Calu3 (cell line): ENCODE data around the gene CLCA1. TPM values are rescaled to one million over a fixed set of nuclear protein-coding genes. Genes with fewer than 3 reads are reported as not detected.

Experiments
- BruUV-seq: library from RNA; stranded (reverse); fragments of 400-500 nt; replicated peaks from 2 replicates; lab custom pipeline; 2021; lab: Mats Ljungman, UMichigan
- CTCF ChIA-PET: fragments of 300-600 bp; sonication (Branson Sonifier 250); formaldehyde crosslinking; loops from one replicate; lab custom pipeline; 2022; ENCODE audit warnings: antibody characterized with exemption; lab: Charles Lee
- DNase-seq: peaks from one replicate; pipeline ENCODE4 v3.0.0; 2022
- H3K27ac Mint-ChIP-seq: one replicate; pipeline ENCODE4 v1.8.0; 2022; ENCODE audit warnings: mixed read lengths; ENCODE audit not compliant: unreplicated experiment
- H3K27me3 Mint-ChIP-seq: one replicate; pipeline ENCODE4 v1.8.0; 2022; ENCODE audit warnings: mixed read lengths; ENCODE audit not compliant: unreplicated experiment
- H3K36me3 Mint-ChIP-seq: one replicate; pipeline ENCODE4 v1.8.0; 2022; ENCODE audit warnings: mild to moderate bottlenecking, moderate library complexity, mixed read lengths; ENCODE audit not compliant: insufficient read depth, unreplicated experiment
- H3K4me1 Mint-ChIP-seq: one replicate; pipeline ENCODE4 v1.8.0; 2022; ENCODE audit warnings: mild to moderate bottlenecking, low read depth, mixed read lengths; ENCODE audit not compliant: unreplicated experiment
- H3K4me3 Mint-ChIP-seq: one replicate; pipeline ENCODE4 v1.8.0; 2022; ENCODE audit warnings: mild to moderate bottlenecking, low read depth, moderate library complexity, mixed read lengths; ENCODE audit not compliant: unreplicated experiment
- H3K9me3 Mint-ChIP-seq: one replicate; pipeline ENCODE4 v1.8.0; 2022; ENCODE audit warnings: low read depth, mixed read lengths; ENCODE audit not compliant: unreplicated experiment
- intact Hi-C: fragments of 100-400 bp; cut with micrococcal nuclease; formaldehyde crosslinking; loops from one replicate; pipeline ENCODE4 v1.10.0; 2022; ENCODE audit not compliant: unreplicated experiment
- total RNA-seq: library from RNA; stranded (reverse); gene quantifications from 2 replicates; pipeline ENCODE4 v1.2.3, GENCODE V29; 2022
- TF ChIP-seq, protein P1 (sequence below): fragments of 200-600 bp; IDR thresholded peaks from one replicate; pipeline ENCODE4 v1.8.0; 2022; ENCODE audit warnings: antibody characterized with exemption; ENCODE audit not compliant: unreplicated experiment

CLCA1 gene
- total RNA-seq, 1 experiment from 2014 or later, result not detected

DNA sequence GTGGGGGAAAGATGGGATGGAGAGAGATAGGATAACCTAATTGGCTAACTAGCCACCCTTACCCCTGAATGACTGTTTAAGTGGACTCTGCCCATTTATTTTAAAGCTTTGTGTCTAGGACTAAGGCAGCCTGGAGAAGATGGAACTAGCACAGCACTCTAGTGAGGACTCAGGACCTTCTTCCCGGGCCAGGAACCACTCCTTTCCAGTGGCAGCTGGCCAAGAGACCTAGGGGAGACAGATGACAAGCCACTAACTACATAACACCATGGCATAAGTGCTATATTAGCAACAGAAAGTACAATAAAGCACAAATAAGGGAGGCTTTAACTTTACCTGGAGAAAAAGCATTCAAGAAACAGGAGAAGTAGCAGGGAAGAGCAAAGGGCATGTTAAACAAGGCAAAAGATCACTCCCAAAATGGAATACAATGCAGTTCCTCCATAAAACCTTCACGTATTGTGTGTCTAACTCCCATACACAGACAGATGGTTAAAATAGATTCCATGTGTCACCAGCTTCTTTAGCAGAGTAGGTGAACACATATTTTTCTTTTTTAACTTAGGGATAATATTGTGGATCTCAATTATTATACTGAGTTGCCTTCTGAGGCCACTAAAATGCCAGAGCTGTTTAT is 20.6 kb downstream of the CLCA1 start:
- TF ChIP-seq, protein P1, sequence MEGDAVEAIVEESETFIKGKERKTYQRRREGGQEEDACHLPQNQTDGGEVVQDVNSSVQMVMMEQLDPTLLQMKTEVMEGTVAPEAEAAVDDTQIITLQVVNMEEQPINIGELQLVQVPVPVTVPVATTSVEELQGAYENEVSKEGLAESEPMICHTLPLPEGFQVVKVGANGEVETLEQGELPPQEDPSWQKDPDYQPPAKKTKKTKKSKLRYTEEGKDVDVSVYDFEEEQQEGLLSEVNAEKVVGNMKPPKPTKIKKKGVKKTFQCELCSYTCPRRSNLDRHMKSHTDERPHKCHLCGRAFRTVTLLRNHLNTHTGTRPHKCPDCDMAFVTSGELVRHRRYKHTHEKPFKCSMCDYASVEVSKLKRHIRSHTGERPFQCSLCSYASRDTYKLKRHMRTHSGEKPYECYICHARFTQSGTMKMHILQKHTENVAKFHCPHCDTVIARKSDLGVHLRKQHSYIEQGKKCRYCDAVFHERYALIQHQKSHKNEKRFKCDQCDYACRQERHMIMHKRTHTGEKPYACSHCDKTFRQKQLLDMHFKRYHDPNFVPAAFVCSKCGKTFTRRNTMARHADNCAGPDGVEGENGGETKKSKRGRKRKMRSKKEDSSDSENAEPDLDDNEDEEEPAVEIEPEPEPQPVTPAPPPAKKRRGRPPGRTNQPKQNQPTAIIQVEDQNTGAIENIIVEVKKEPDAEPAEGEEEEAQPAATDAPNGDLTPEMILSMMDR, result no peak
- no peak for DNase-seq
- intact Hi-C loops, result no loop called here
- CTCF ChIA-PET, result no interaction called here
- H3K4me3 Mint-ChIP-seq, result no peak overlapping the region
- no TSS peak for BruUV-seq
- no peak overlapping the region for H3K27ac Mint-ChIP-seq
- H3K9me3 Mint-ChIP-seq, result no peaks in the 10 kb centered on the region
- H3K36me3 Mint-ChIP-seq, result no peaks in the 10 kb centered on the region
- no peaks in the 10 kb centered on the region for H3K4me1 Mint-ChIP-seq
- H3K27me3 Mint-ChIP-seq, result peaks cover 40% of the 10 kb centered on the region

DNA sequence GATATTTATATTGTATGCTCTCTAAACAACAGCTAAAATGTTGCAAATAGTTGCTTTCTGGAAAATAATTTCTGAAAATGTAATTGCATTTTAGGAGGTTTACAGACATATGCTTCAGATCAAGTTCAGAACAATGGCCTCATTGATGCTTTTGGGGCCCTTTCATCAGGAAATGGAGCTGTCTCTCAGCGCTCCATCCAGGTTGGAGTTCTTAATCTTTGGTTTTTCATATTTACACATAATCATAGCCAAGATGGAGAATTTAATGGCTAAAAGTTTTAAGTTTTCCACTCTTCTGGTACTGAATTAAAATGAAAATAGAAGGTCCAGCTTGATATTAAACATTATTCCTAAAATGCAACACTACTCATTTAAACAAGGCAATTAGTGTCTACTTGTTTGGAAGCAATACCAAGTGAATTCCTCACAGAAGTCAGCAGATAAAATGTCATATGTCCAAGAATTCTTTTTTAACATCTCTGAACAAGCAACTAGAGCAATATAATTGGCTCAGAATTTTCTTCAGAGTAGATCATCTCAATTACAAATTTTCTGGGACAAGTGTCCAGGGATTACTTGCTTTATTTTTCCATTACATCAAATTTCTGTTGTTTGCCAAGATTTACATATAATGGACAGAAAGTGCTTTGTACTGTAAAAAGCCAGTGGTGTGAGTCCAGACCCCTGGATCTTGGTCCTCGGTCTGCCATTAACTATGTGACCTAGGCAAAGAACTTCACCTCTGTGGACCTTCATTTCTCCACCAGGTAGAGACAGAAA is 22.6 kb downstream of the CLCA1 start:
- CTCF ChIA-PET, result interaction anchor here (1.0 kb wide), 1 partner anchor 213 kb away, joined by 4 read pairs; the partner anchor contains the start of gene SH3GLB1
- Mint-ChIP-seq H3K36me3 (no peaks in the 10 kb centered on the region), H3K4me3 (no peak overlapping the region), H3K9me3 (no peaks in the 10 kb centered on the region), H3K27ac (no peak overlapping the region), H3K4me1 (no peaks in the 10 kb centered on the region), H3K27me3 (peaks cover 44% of the 10 kb centered on the region)
- no peak for DNase-seq
- TF ChIP-seq, protein P1, result no peak
- intact Hi-C loops, result no loop called here
- BruUV-seq, result no TSS peak

DNA sequence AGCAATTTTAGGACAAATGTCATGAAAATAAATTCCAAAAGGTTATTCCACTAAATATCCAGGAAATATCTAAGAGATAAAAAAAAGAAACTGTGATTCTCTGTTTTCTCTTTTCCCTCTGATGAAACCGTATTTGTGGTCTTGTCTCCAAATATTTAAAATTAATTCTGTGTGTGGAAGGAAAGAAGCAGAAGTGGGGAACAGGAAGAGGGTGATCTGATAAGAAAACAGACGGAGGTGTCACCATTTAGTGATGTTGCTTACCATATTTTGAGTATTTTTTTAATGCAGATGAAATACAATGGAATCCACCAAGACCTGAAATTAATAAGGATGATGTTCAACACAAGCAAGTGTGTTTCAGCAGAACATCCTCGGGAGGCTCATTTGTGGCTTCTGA is 29.6 kb downstream of the CLCA1 start:
- no TSS peak for BruUV-seq
- intact Hi-C loops, result no loop called here
- H3K9me3 Mint-ChIP-seq, result no peaks in the 10 kb centered on the region
- H3K4me3 Mint-ChIP-seq, result no peak overlapping the region
- peaks cover 6% of the 10 kb centered on the region for H3K36me3 Mint-ChIP-seq
- TF ChIP-seq, protein P1, result no peak
- CTCF ChIA-PET, result no interaction called here
- H3K27ac Mint-ChIP-seq, result no peak overlapping the region
- H3K4me1 Mint-ChIP-seq, result peaks cover 13% of the 10 kb centered on the region
- peaks cover 43% of the 10 kb centered on the region for H3K27me3 Mint-ChIP-seq
- DNase-seq, result no peak

DNA sequence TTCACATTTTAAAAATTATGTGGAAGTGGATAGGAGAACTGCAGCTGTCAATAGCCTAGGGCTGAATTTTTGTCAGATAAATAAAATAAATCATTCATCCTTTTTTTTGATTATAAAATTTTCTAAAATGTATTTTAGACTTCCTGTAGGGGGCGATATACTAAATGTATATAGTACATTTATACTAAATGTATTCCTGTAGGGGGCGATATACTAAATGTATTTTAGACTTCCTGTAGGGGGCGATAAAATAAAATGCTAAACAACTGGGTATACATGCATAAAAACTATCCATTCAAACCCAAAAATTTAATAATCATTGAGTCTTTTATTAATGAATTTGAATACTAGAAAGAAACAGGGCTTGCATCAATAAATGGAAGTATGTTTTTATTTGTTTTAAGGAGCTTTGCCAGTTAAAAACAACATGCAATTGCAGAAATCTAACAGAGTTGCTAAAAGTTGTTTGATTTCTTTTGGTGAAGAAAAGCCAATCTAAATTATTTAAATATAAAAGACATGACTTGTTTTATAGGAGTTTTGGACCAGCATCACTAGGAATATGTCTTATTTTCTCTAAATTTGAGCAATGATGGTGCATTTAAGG is 31.4 kb downstream of the CLCA1 start:
- Mint-ChIP-seq H3K9me3 (no peaks in the 10 kb centered on the region), H3K27ac (no peak overlapping the region), H3K27me3 (peaks cover 37% of the 10 kb centered on the region), H3K36me3 (peaks cover 6% of the 10 kb centered on the region), H3K4me3 (no peak overlapping the region), H3K4me1 (peaks cover 20% of the 10 kb centered on the region)
- no TSS peak for BruUV-seq
- TF ChIP-seq, protein P1, result peak; percentile 91
- no peak for DNase-seq
- CTCF ChIA-PET, result interaction anchor here (1.1 kb wide), 1 partner anchor 27 kb away, joined by 3 read pairs; no protein-coding TSS in a partner anchor
- intact Hi-C loops, result no loop called here
